ENCODE data around the gene GCNT2.
"Not testable (repeated sequence)": the region's sequence is repeated elsewhere in the genome, so short reads cannot be mapped to it uniquely, and the experiment has no call there.

The GCNT2 gene

DNA sequence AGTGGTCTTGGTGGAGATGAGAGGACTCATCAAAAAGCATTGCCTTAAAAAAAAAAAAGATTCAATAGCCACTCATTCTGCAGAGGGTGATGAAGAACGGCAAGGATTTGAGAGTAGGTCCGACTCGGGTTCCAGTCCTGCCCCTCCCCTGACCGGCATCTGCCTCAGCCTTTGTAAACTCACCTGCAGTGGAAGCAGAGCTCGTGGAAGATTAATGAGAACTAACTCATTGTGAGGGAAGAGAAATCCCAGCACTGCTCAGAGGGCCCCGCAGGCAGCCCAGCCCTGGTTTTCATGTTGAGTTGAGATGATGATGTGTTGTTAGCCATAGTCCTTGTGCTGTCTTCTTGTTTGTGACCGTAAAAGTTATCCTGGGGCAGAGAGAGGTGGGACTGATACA, 59.4 kb downstream of the GCNT2 start:
- DNase-seq = no peak

GRCh38 chr6:10581402-10581801, 60.3 kb downstream of the GCNT2 start:
- not testable (repeated sequence) for DNase-seq

- DNase-seq = no peak
These were observed 61.8 kb downstream of the GCNT2 start for GRCh38 chr6:10582774-10583508.

DNA sequence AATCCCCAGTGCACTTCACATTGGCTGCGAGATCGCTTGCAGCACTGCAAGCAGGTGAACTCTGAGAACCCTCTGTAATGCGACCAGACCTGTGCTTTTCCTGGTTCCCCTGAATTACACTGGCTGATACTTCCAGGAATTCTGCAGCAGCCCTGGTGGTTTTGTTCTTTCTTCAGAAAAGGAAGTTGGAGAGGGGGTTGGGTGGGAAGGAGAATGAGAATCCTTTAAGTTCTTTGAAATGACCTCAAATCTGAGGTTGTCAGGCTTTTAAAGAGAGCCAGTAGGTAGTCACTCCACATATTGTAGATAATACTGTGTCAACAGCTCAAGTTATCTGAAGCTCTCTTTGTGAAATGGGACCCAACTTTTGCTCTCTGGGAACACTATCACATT, 62.4 kb downstream of the GCNT2 start:
- DNase-seq = no peak

DNA sequence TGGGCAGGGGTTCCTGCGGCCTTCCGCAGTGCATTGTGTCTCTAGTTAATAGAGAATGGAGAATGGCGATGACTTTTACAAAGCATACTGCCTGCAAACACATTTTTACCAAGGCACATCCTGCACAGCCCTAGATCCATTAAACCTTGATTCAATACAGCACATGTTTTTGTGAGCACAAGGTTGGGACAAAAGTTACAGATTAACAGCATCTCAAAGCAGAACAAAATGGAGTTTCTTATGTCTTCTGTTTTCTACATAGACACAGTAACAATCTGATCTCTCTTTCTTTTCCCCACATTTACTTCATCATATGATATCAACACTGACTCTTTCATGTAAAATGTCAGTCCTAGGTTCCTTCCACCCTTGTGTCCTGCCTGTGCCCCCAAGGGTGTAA, 63.5 kb downstream of the GCNT2 start:
- DNase-seq = no peak

- DNase-seq = peak in 4 of 51 donors; percentile 2 to 7 (median 6)
These were observed 64.2 kb downstream of the GCNT2 start for GRCh38 chr6:10585209-10585845.

DNA sequence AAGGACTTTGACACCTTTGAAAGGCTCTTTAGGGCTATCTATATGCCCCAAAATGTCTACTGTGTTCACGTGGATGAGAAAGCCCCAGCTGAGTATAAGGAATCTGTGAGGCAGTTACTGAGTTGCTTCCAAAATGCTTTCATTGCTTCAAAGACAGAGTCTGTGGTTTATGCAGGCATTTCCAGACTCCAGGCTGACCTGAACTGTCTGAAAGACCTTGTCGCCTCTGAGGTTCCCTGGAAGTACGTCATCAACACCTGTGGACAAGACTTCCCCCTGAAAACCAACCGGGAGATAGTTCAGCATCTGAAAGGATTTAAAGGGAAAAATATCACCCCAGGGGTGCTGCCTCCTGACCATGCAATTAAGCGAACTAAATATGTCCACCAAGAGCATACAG, 65.2 kb downstream of the GCNT2 start:
- no peak for DNase-seq

DNA sequence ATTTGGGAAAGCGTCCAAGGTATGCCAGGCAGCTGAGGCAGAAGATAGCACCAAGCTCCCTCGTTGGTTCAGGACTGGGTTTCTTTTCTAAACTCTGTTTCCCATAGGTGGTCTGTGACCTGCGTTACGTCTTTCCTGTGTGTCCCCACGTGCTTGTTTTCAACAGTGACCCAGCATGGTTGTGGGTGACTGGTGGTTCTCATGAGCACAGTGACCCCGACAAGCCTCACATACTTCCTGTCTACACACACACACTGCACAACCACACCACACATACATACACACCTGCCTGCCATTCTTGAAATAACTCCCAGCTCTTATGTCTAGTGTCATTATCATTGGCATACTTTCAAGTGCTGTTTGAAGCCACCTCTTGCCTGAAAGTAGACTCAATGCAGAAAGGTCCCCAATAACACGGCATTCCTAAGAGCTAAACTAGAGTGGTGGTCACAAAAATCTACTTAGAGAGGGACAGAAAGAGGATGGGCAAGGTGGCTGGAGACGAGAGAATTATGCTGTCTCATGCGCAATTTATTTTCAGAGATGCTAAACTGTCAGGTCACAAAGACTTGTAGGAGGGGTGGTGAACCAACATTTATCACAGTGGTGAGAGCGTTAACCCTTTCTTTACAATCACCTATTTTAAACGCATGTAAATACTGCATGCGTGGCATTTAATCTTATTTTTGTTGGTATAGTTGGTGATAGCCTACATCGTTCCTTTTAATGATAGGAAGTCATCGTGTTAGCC, 66.7 kb downstream of the GCNT2 start:
- DNase-seq = no peak

DNA sequence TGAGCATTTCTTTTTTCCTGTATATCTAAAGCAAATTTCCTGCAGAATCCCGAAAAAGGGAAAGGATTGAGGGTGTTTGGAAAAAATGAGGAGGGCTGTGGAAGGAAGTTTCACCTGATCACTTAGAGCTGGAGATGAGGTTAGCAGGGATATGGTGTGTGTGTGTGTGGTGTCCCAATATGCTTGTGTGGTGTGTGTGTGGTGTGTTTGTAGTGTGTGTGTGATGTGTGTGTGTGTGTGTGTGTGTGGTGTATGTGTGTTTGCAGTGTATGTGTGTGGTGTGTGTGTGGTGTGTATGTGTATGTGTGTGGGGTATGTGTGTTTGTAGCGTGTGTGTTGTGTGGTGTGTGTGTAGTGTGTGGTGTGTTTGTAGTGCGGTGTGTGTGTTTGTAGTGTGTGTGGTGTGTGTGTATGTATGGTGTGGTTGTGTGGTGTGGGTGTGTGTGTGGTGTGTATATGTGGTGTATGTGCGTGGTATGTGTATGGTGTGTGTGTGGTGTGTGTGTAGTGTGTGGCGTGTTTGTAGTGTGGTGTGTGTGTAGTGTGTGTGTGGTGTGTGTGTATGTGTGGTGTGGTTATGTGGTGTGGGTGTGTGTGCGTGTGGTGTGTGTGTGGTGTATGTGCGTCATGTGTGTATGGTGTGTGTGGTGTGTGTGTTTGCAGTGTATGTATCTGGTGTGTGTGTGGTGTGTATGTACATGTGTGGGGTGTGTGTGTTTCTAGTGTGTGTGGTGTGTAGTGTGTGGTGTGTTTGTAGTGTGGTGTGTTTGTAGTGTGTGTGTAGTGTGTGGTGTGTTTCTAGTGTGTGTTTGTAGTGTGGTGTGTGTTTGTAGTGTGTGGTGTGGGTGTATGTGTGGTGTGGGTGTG, 67.6 kb downstream of the GCNT2 start:
- no peak for DNase-seq

GRCh38 chr6:10589429-10589727, 68.2 kb downstream of the GCNT2 start:
- DNase-seq = no peak

- no peak for DNase-seq
These were observed 68.8 kb downstream of the GCNT2 start for GRCh38 chr6:10589983-10590382.

DNA sequence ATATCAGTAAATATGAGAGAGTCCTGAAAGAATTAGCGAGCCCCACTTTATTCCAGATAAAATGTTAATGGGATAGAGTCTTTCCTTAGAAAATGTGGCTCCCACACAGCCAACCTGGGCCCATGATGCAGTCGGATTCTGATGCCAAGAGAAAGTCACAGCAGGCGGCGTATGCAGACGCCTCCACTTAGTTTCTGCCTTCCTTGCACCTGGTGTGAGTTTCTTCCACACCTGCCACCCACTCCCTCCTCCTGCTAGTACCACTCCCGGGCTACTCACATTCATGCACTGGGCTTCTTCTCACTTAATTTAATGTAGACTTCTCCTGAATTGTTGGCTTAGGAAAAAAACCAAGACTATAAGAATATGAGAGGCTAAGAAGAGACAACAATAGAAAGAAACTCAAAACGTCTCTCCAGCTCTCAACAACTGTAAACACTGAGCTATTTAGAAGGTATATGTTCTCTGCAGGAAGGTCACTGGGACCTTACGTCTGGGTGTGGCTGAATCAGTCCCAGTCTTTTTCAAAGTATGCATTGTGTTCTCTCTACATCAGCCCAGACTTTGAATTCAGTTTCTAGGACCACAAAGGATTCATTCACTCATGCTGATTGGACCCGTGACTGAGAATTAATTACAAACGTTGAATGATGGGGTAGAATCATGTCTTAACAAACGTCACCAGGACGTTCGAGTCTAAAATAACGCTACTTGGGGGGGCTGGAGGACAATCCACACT, 70.4 kb downstream of the GCNT2 start:
- no peak for DNase-seq

- DNase-seq = no peak
These were observed 74.8 kb downstream of the GCNT2 start for GRCh38 chr6:10595731-10596664.

- no peak for DNase-seq
These were observed 76.4 kb downstream of the GCNT2 start for GRCh38 chr6:10597499-10598001.

DNA sequence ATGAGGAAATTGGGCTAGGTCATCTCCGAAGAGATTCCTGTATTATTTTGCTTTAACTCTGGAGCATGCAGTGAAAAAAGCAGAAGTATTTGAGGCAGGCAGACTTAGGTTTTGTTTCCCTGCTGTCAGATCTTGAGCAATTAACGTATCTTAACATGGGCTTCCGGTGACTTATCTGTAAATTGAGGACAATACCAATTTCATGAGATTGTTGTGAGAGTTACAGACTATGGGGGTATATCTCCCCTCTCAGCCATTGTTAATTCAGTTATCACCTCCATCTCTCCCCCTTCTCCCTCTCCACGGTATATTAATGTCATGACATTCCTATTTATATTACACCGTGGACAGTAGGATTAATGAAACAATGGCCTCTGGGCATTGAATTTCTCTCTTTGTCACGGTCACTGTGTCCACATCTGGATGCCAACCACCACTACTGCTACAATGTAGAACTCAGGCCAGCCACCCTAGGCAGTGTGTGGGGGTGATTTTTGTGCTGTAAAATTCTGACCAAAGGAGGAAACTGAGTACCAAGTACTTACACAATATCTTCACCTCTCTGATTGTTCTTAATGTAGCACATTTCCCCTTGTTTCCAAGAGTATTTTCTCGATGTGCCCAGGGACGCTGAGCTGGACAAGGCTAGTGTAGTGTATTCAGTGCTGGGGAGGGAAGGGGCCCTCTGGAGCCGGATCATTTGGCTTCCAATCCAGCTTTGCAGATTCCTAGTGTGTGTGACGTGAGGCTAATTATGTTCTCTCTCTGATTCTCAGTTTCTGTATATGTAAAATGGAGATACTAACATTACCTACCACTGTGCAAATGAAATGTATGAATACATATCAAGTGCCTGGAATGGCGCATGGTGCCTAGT, 77.2 kb downstream of the GCNT2 start:
- no peak for DNase-seq

GRCh38 chr6:10599046-10599445, 77.9 kb downstream of the GCNT2 start:
- DNase-seq = no peak

DNA sequence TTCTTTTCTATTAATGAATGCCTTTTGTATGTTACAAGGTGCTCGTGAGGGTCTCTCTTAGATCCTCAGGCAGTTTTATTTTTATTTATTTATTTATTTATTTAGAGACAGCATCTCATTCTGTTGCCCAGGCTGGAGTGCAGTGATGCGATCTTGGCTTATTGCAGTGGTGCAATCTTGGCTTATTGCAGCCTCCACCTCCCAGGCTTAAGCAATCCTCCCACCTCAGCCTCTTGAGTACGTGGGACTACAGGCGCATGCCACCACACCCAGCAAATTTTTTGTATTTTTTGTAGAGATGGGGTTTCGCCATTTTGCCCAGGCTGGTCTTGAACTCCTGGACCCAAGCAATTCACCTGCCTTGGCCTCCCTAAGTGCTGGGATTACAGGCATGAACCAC, 79.5 kb downstream of the GCNT2 start:
- not testable (repeated sequence) for DNase-seq

DNA sequence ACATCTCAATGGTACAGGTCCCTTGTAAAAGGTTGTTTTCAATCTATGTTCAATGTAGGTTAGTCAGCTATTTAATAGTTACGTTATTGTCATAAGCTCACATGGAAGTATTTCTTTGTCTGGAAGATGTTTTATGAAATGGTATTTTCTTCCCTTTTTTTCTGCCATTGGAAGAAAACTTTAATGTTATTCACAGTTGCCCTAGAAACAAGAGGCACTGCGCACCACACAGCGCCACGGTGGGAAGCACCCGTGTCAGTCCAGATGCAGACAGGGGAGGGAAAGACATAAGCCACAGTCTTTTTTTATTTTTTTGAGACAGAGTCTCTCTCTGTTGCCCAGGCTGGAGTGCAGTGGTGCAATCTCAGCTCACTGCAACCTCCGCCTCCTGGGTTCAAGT, 82.1 kb downstream of the GCNT2 start:
- no peak for DNase-seq

- no peak for DNase-seq
These were observed 87.9 kb downstream of the GCNT2 start for GRCh38 chr6:10609038-10609437.

All from hypothalamus (tissue), 51 donors.